ENCODE results near the gene HCRT.

- TF ChIP-seq CTCF (IDR thresholded peaks at IDR 0.05; ENCODE audit: low read depth, low read length) (no peak), POLR2A (IDR thresholded peaks at IDR 0.05; ENCODE audit: extremely low read depth, insufficient read length) (no peak), MYC (IDR thresholded peaks at IDR 0.05; ENCODE audit: low read depth, low read length) (no peak), MAX (IDR thresholded peaks at IDR 0.05; ENCODE audit: low read depth, low read length) (no peak)
Measured at GRCh38 chr17:42178817-42179216, 6.4 kb downstream of the HCRT start.

Measured in NB4 (cell line).